Suppressor macrophage treated with lipopolysaccharide for 4 hours (primary cell): ENCODE results near the gene ADORA2B.
"Not testable (repeated sequence)": the region's sequence is repeated elsewhere in the genome, so short reads cannot be mapped to it uniquely, and the experiment has no call there.

Experiments
- DNase-seq: peaks from one replicate; pipeline ENCODE4 v3.0.0-alpha.2; 2020

Gene ADORA2B

GRCh38 chr17:15926039-15926740 is 18.7 kb upstream of the ADORA2B start:
- no peak for DNase-seq

- no peak for DNase-seq
Measured at GRCh38 chr17:15928286-15928785, 16.6 kb upstream of the ADORA2B start.

- DNase-seq = no peak
Measured at GRCh38 chr17:15929941-15930340, 15.0 kb upstream of the ADORA2B start.

- DNase-seq = peak; percentile 19
Measured at GRCh38 chr17:15930426-15930825, 14.5 kb upstream of the ADORA2B start.

- DNase-seq = no peak
Measured at GRCh38 chr17:15931394-15931793, 13.5 kb upstream of the ADORA2B start.

- no peak for DNase-seq
Measured at GRCh38 chr17:15934866-15935265, 10.1 kb upstream of the ADORA2B start.

- no peak for DNase-seq
Measured at GRCh38 chr17:15935891-15936290, 9.0 kb upstream of the ADORA2B start.

- not testable (repeated sequence) for DNase-seq
Measured at GRCh38 chr17:15936481-15936880, 8.4 kb upstream of the ADORA2B start.

GRCh38 chr17:15941781-15942180 is 3.1 kb upstream of the ADORA2B start:
- no peak for DNase-seq

- peak; percentile 90 for DNase-seq
Measured at GRCh38 chr17:15942207-15942833, 2.6 kb upstream of the ADORA2B start.

GRCh38 chr17:15943971-15944758 is 765 bp upstream of the ADORA2B start:
- DNase-seq = no peak

GRCh38 chr17:15945527-15946191 is 729 bp downstream of the ADORA2B start:
- DNase-seq = peak; percentile 62

- no peak for DNase-seq
Measured at GRCh38 chr17:15946611-15947120, 1.7 kb downstream of the ADORA2B start.

- peak; percentile 51 for DNase-seq
Measured at GRCh38 chr17:15947271-15947670, 2.3 kb downstream of the ADORA2B start.

- DNase-seq = no peak
Measured at GRCh38 chr17:15947976-15948752, 3.2 kb downstream of the ADORA2B start.

GRCh38 chr17:15951368-15952047 is 6.6 kb downstream of the ADORA2B start:
- no peak for DNase-seq

- no peak for DNase-seq
Measured at GRCh38 chr17:15952048-15952532, 7.2 kb downstream of the ADORA2B start.

- no peak for DNase-seq
Measured at GRCh38 chr17:15952916-15953790, 8.2 kb downstream of the ADORA2B start.

- peak; percentile 76 for DNase-seq
Measured at GRCh38 chr17:15954222-15954621, 9.3 kb downstream of the ADORA2B start.
